MM.1S (cell line): ENCODE data around the gene PRSS2.

Source experiments
- DNase-seq: peaks from one replicate; pipeline ENCODE4 v3.0.0-alpha.2; 2015
- H2AFZ ChIP-seq: fragments of 300-600 bp; sonication (generic); 2 replicates; pipeline ENCODE4 v1.6.0; 2016; ENCODE audit warnings: antibody characterized with exemption, low read length
- H3F3A ChIP-seq: fragments of 300-600 bp; sonication (generic); 2 replicates; pipeline ENCODE4 v1.6.1; 2016; ENCODE audit warnings: mild to moderate bottlenecking, antibody characterized with exemption, low read length, moderate library complexity, mixed read lengths; ENCODE audit not compliant: insufficient read depth
- H3K27ac ChIP-seq: fragments of 300-600 bp; sonication (generic); 2 replicates; pipeline ENCODE4 v1.5.1; 2016; ENCODE audit warnings: mild to moderate bottlenecking, low read length
- H3K27me3 ChIP-seq: fragments of 300-600 bp; sonication (generic); replicated peaks from 2 replicates; pipeline ENCODE4 v1.6.0; 2016; ENCODE audit warnings: low read length; ENCODE audit not compliant: insufficient read depth
- H3K36me3 ChIP-seq: fragments of 300-600 bp; sonication (generic); replicated peaks from 2 replicates; pipeline ENCODE4 v1.6.1; 2016; ENCODE audit warnings: mild to moderate bottlenecking, low read length, mixed read lengths; ENCODE audit not compliant: insufficient read depth
- H3K4me1 ChIP-seq: fragments of 300-600 bp; sonication (generic); 2 replicates; pipeline ENCODE4 v1.6.1; 2016; ENCODE audit warnings: low read length, mixed read lengths
- H3K4me2 ChIP-seq: fragments of 300-600 bp; sonication (generic); 2 replicates; pipeline ENCODE4 v1.6.0; 2016; ENCODE audit warnings: low read depth, low read length
- H3K4me3 ChIP-seq: fragments of 300-600 bp; sonication (generic); 2 replicates; pipeline ENCODE4 v1.5.1; 2016; ENCODE audit warnings: low read length, mixed read lengths
- H3K79me2 ChIP-seq: fragments of 300-600 bp; sonication (generic); 2 replicates; pipeline ENCODE4 v1.6.1; 2016; ENCODE audit warnings: mixed run types, low read length, mixed read lengths
- H3K9ac ChIP-seq: fragments of 300-600 bp; sonication (generic); 2 replicates; pipeline ENCODE4 v1.6.1; 2016; ENCODE audit warnings: low read length, mixed read lengths
- H3K9me2 ChIP-seq: fragments of 300-600 bp; sonication (generic); replicated peaks from 2 replicates; pipeline ENCODE4 v1.6.1; 2016; ENCODE audit warnings: mild to moderate bottlenecking, low read length, mixed read lengths; ENCODE audit not compliant: insufficient read depth
- H3K9me3 ChIP-seq: fragments of 300-600 bp; sonication (generic); replicated peaks from 2 replicates; pipeline ENCODE4 v1.6.1; 2016; ENCODE audit warnings: mild to moderate bottlenecking, low read length, mixed read lengths; ENCODE audit not compliant: insufficient read depth
- H4K20me1 ChIP-seq: fragments of 300-600 bp; sonication (generic); 2 replicates; pipeline ENCODE4 v1.6.1; 2016; ENCODE audit warnings: mild to moderate bottlenecking, low read length, moderate library complexity, mixed read lengths; ENCODE audit not compliant: insufficient read depth
- EZH2 ChIP-seq: fragments of 300-600 bp; sonication (generic); optimal IDR thresholded peaks from 2 replicates; pipeline ENCODE3; 2017; ENCODE audit warnings: low read depth, mild to moderate bottlenecking, antibody characterized with exemption, low read length, mixed read lengths
- EZH2phosphoT487 ChIP-seq: fragments of 300-600 bp; sonication (generic); IDR thresholded peaks from 2 replicates; pipeline ENCODE4 v1.6.1; 2018; ENCODE audit warnings: antibody characterized with exemption, low read length
- TF ChIP-seq, protein P1 (sequence below): fragments of 300-600 bp; sonication (generic); IDR thresholded peaks from 2 replicates; pipeline ENCODE4 v1.5.1; 2016; ENCODE audit warnings: antibody characterized with exemption, low read length, mixed read lengths

Gene PRSS2

DNA sequence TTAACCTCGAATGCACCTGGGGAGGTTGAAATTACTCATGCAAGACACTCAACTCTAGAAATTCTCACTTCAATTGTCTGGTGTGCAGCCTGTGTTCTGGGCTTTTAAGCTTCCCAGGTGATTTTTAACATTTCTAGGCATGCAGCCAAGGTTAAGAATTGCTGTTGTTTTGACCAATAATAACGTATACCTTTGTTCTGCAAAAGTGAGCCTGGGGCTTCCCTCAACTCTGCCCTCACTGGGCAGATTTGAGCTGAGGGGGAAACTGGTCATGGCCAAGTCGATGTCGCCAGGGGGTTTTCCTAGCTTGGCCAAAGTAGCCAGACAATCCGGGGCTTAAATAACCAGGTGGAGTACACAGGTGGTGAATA is 568 bp downstream of the PRSS2 start:
- no peaks in the 10 kb centered on the region for H3K27me3 ChIP-seq
- no peaks in the 10 kb centered on the region for H3K9me2 ChIP-seq
- no peak overlapping the region for H3K9ac ChIP-seq
- H3K9me3 ChIP-seq = no peaks in the 10 kb centered on the region
- no peaks in the 10 kb centered on the region for H3K4me1 ChIP-seq
- no peaks in the 10 kb centered on the region for H3K79me2 ChIP-seq
- DNase-seq = no peak
- no peak overlapping the region for H2AFZ ChIP-seq
- H4K20me1 ChIP-seq = no peaks in the 10 kb centered on the region
- TF ChIP-seq, protein P1, sequence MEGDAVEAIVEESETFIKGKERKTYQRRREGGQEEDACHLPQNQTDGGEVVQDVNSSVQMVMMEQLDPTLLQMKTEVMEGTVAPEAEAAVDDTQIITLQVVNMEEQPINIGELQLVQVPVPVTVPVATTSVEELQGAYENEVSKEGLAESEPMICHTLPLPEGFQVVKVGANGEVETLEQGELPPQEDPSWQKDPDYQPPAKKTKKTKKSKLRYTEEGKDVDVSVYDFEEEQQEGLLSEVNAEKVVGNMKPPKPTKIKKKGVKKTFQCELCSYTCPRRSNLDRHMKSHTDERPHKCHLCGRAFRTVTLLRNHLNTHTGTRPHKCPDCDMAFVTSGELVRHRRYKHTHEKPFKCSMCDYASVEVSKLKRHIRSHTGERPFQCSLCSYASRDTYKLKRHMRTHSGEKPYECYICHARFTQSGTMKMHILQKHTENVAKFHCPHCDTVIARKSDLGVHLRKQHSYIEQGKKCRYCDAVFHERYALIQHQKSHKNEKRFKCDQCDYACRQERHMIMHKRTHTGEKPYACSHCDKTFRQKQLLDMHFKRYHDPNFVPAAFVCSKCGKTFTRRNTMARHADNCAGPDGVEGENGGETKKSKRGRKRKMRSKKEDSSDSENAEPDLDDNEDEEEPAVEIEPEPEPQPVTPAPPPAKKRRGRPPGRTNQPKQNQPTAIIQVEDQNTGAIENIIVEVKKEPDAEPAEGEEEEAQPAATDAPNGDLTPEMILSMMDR = no peak
- TF ChIP-seq EZH2 (no peak), EZH2phosphoT487 (no peak)
- H3K4me3 ChIP-seq = no peak overlapping the region
- H3K27ac ChIP-seq = no peak overlapping the region
- no peaks in the 10 kb centered on the region for H3F3A ChIP-seq
- no peaks in the 10 kb centered on the region for H3K36me3 ChIP-seq
- no peak overlapping the region for H3K4me2 ChIP-seq

DNA sequence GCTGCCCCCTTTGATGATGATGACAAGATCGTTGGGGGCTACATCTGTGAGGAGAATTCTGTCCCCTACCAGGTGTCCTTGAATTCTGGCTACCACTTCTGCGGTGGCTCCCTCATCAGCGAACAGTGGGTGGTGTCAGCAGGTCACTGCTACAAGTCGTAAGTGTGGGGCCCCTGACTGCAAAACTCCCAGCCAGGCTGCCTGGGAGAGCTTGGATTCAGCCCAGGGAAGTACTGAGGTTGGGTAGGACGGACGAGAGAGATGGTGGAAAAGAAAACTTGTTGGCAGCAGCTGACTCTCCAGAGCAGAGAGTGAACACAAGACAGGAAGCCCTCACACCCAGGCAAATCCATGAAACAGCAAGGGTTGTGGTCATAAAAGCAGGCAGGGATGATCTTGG is 1.3 kb downstream of the PRSS2 start:
- DNase-seq = no peak
- no peaks in the 10 kb centered on the region for H3F3A ChIP-seq
- no peak overlapping the region for H3K4me2 ChIP-seq
- no peak for TF ChIP-seq EZH2phosphoT487
- TF ChIP-seq, protein P1 = no peak
- no peak for TF ChIP-seq EZH2
- H3K9me3 ChIP-seq = no peaks in the 10 kb centered on the region
- H3K4me1 ChIP-seq = no peaks in the 10 kb centered on the region
- no peak overlapping the region for H3K27ac ChIP-seq
- no peak overlapping the region for H3K4me3 ChIP-seq
- no peaks in the 10 kb centered on the region for H3K36me3 ChIP-seq
- H3K9ac ChIP-seq = no peak overlapping the region
- H4K20me1 ChIP-seq = no peaks in the 10 kb centered on the region
- H2AFZ ChIP-seq = no peak overlapping the region
- no peaks in the 10 kb centered on the region for H3K9me2 ChIP-seq
- no peaks in the 10 kb centered on the region for H3K27me3 ChIP-seq
- no peaks in the 10 kb centered on the region for H3K79me2 ChIP-seq

DNA sequence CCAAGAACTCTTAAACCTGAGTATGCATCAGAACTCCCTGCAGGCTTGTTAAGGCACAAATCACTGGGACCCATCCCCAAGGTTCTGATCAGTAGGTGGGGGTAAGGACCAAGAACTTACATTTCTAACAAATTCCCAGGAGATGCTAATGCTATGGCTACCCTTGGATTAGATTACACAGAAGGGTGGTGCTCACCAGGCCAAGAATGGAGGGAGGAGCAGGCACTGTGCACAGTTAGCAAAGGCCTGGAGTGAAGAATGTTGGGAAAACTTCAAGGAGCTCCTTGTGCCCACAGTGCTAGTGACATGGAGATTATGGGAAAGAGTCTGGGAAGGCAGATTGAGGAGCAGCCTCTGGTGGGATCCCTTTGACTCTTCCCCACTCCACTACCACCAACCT is 1.9 kb downstream of the PRSS2 start:
- Histone ChIP-seq H3K27ac (no peak overlapping the region), H3K4me2 (no peak overlapping the region), H3K9me3 (no peaks in the 10 kb centered on the region), H3K4me1 (no peaks in the 10 kb centered on the region), H3K9ac (no peak overlapping the region), H2AFZ (no peak overlapping the region), H3K4me3 (no peak overlapping the region), H4K20me1 (no peaks in the 10 kb centered on the region), H3K9me2 (no peaks in the 10 kb centered on the region), H3K36me3 (no peaks in the 10 kb centered on the region), H3K79me2 (no peaks in the 10 kb centered on the region), H3K27me3 (no peaks in the 10 kb centered on the region), H3F3A (no peaks in the 10 kb centered on the region)
- TF ChIP-seq EZH2phosphoT487 = no peak
- TF ChIP-seq, protein P1 = no peak
- no peak for TF ChIP-seq EZH2
- no peak for DNase-seq

DNA sequence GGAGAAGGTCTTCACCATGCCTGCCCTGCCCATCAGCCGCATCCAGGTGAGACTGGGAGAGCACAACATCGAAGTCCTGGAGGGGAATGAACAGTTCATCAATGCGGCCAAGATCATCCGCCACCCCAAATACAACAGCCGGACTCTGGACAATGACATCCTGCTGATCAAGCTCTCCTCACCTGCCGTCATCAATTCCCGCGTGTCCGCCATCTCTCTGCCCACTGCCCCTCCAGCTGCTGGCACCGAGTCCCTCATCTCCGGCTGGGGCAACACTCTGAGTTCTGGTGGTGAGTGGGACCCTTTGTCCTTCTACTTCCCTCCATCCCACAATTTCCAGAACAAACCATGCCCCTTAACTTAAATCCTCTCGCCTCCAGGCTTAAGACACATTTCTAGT is 2.5 kb downstream of the PRSS2 start:
- Histone ChIP-seq H3K27ac (no peak overlapping the region), H3F3A (no peaks in the 10 kb centered on the region), H3K9me3 (no peaks in the 10 kb centered on the region), H4K20me1 (no peaks in the 10 kb centered on the region), H3K9me2 (no peaks in the 10 kb centered on the region), H3K4me3 (no peak overlapping the region), H2AFZ (no peak overlapping the region), H3K79me2 (no peaks in the 10 kb centered on the region), H3K9ac (no peak overlapping the region), H3K4me1 (no peaks in the 10 kb centered on the region), H3K27me3 (no peaks in the 10 kb centered on the region), H3K4me2 (no peak overlapping the region), H3K36me3 (no peaks in the 10 kb centered on the region)
- no peak for DNase-seq
- TF ChIP-seq EZH2phosphoT487 (no peak), EZH2 (no peak)
- TF ChIP-seq, protein P1 = no peak
